Measurements from ENCODE around the gene RFPL2. TPM values are rescaled to one million over a fixed set of nuclear protein-coding genes. Genes with fewer than 3 reads are reported as not detected.

The RFPL2 gene
- total and polyA plus RNA-seq, 2 experiments from 2014 or later = 0.40 to 0.51 TPM

- no peaks in the 10 kb centered on the region for H3K4me1 ChIP-seq (ENCODE audit: low read depth)
These were observed 19.1 kb downstream of the RFPL2 start for GRCh38 chr22:32185821-32186220.

GRCh38 chr22:32183625-32184024, 21.2 kb downstream of the RFPL2 start:
- H3K27ac ChIP-seq = no peak overlapping the region
- H3K27me3 ChIP-seq = peaks cover 3% of the 10 kb centered on the region
- H3K9me3 ChIP-seq (ENCODE audit: low read depth) = no peaks in the 10 kb centered on the region
- H3K4me1 ChIP-seq (ENCODE audit: low read depth) = no peaks in the 10 kb centered on the region
- TF ChIP-seq CTCF (IDR thresholded peaks at IDR 0.05; ENCODE audit: low read depth, low read length) = no peak
- no peaks in the 10 kb centered on the region for H3K36me3 ChIP-seq
- no peak for DNase-seq (ENCODE audit: low read depth in 1 of 2, low spot score in 1 of 2)
- no peak overlapping the region for H3K4me3 ChIP-seq

More at GRCh38 chr22:32185821-32186220, 19.1 kb downstream of the RFPL2 start:
- DNase-seq (ENCODE audit: low read depth in 1 of 2, low spot score in 1 of 2) = no peak
- no peaks in the 10 kb centered on the region for H3K9me3 ChIP-seq (ENCODE audit: low read depth)
- no peak overlapping the region for H3K4me3 ChIP-seq
- no peak for TF ChIP-seq CTCF (IDR thresholded peaks at IDR 0.05; ENCODE audit: low read depth, low read length)
- no peak overlapping the region for H3K27ac ChIP-seq
- no peaks in the 10 kb centered on the region for H3K27me3 ChIP-seq
- no peaks in the 10 kb centered on the region for H3K36me3 ChIP-seq

GRCh38 chr22:32181043-32181442, 23.8 kb downstream of the RFPL2 start:
- TF ChIP-seq CTCF (IDR thresholded peaks at IDR 0.05; ENCODE audit: low read depth, low read length) = no peak
- Histone ChIP-seq H3K36me3 (no peaks in the 10 kb centered on the region), H3K4me3 (no peak overlapping the region), H3K27ac (no peak overlapping the region), H3K27me3 (peaks cover 18% of the 10 kb centered on the region), H3K4me1 (ENCODE audit: low read depth) (no peaks in the 10 kb centered on the region), H3K9me3 (ENCODE audit: low read depth) (no peaks in the 10 kb centered on the region)
- DNase-seq (ENCODE audit: low read depth in 1 of 2, low spot score in 1 of 2) = no peak

GRCh38 chr22:32177221-32177765, 27.6 kb downstream of the RFPL2 start:
- no peak overlapping the region for H3K4me3 ChIP-seq
- no peak for DNase-seq (ENCODE audit: low read depth in 1 of 2, low spot score in 1 of 2)
- no peaks in the 10 kb centered on the region for H3K36me3 ChIP-seq
- H3K27me3 ChIP-seq = peaks cover 33% of the 10 kb centered on the region
- no peak overlapping the region for H3K27ac ChIP-seq
- TF ChIP-seq CTCF (IDR thresholded peaks at IDR 0.05; ENCODE audit: low read depth, low read length) = no peak
- no peaks in the 10 kb centered on the region for H3K4me1 ChIP-seq (ENCODE audit: low read depth)
- H3K9me3 ChIP-seq (ENCODE audit: low read depth) = no peaks in the 10 kb centered on the region

- H3K9me3 ChIP-seq (ENCODE audit: low read depth) = no peaks in the 10 kb centered on the region
- no peaks in the 10 kb centered on the region for H3K36me3 ChIP-seq
- no peaks in the 10 kb centered on the region for H3K4me1 ChIP-seq (ENCODE audit: low read depth)
- peak in 1 of 2 donors; percentile 42 for DNase-seq (ENCODE audit: low read depth in 1 of 2, low spot score in 1 of 2)
- no peak for TF ChIP-seq CTCF (IDR thresholded peaks at IDR 0.05; ENCODE audit: low read depth, low read length)
- H3K4me3 ChIP-seq = peak overlapping the region; percentile 14
- H3K27me3 ChIP-seq = peaks cover 33% of the 10 kb centered on the region
- H3K27ac ChIP-seq = no peak overlapping the region
These were observed 28.9 kb downstream of the RFPL2 start for GRCh38 chr22:32175683-32176644.
